EL (cell line): ENCODE results near the gene MSANTD2.

Source experiments
- DNase-seq: peaks from one replicate; pipeline ENCODE4 v3.0.0-alpha.2; 2016

Gene MSANTD2

DNA sequence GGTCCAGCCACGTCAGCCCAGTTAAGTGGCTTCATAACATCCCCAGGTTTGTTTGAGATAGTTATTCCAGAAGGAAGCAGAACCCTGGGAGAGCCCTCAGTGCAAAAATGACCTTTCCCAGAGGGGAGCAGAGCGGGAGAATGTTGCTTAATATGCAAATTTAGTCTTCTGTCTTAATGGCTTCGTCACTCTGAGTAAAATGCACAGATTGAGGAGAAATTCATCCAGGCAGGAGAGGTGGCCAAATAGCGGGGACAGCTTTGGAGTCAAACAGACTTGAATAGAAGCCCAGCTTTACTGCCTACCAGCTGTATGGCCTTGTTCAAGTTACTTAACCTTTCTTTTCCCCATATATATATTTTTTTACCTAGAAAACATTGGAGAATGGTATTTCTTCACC lies 72.7 kb downstream of the MSANTD2 start:
- no peak for DNase-seq

DNA sequence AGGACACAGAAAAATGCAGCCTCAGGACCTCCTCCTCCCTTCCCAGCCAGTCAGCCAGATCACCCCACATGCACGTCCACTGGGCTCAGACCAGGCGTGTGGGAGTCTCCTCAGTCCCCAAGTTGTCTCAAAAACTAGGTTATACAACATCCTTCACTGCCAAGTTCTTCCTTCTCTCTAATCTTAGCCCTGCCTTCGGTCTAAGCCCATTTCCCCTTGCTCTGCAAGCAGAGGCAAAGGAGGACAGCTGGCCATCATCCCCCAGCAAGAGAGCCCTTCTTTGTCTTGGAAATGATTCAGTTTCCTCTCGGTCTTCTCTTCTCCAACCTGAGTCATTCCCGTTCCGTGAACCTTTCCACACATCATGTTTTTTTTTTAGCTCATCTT lies 74.5 kb downstream of the MSANTD2 start:
- peak; percentile 48 for DNase-seq

DNA sequence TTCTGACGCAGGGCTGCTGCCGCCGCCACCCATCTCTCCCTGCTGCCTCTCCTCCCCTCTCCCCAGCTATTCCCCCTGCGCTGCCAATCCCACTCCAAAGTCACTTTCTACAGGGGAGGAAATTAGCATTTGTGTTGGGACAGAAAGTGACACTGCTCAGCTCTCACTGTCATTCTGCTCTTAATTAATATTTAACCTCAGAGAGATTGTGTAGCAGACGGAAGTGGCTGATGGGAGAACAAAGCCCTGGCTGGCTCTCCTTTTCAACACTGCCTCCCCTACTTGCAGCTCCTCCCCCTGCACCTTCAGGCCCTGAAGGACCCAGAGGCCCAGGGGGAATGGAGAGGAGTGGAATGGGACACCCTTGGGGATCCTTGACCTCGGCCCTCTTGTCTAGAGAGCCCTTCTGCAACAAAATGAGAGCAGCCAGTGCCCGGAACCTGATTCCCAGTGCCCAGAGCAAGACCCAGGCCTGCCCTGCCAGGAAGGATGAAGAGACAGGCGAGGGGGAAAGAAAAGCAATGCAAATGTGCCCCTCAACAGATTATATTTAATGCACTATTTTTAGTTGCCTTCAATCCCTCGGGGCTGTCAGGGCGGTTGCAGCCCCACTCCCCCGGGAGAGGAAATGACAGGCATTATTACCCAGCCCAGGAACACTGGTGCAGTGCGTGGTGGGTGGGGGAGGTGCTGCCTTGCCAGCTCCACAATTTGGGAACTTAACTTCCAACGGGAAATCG lies 75.1 kb downstream of the MSANTD2 start:
- DNase-seq = no peak

DNA sequence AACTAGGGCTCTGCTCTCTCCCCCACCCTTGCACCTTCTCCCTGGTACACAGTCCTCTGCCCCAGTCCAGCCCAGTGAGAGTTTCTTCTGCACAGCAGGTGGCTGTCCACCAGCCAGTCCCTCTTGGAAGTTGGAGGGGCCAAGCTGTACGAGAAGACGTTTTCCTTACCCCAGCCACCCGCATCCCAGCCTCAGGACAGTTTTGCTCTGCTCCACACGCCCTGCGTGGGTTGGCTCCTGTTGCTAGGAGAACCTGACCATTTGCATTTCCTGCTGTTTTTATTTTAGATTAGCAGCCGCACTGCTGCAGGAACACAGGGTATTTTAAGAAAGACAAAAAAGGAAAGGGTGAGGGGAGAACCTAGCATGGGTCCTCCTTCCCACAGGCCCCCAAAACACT lies 78.0 kb downstream of the MSANTD2 start:
- no peak for DNase-seq

DNA sequence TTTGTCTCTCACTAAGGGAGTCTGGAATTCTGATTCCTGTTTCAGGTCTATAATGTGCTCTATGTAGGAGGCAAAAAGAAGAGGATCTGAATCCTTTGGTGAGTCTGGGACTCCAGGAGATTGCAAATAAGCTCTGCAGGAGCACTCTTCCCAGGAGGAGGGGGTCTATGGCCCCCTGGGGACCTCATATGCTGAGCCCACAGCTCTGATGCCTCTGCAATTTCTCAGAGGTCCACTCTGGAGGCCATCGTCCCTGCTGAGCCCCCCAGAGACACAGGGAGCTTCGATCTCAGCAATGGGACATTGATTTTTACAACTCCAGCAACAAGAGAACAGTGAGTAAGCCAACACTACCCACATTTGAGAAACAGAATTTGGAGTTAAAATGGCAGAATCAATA lies 80.7 kb downstream of the MSANTD2 start:
- no peak for DNase-seq

DNA sequence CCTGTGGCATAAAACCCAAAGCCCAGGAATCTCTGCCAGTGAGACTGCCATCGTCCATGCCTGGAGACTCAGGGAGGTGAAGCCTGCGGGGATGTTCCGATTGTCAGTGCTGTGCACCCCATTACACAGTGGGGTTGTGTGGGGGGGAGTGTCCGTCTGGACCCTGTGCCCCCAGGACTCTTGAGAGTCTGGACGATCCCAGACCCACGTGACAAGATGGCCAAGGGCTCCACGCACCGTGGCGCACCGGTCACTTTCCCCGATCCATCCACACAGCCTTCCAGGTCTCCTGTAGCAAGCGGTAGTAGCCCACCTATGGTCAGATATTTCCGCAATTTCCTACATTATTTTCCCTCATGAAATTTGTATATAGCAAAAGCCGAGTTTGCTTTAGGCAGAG lies 81.4 kb downstream of the MSANTD2 start:
- DNase-seq = no peak

DNA sequence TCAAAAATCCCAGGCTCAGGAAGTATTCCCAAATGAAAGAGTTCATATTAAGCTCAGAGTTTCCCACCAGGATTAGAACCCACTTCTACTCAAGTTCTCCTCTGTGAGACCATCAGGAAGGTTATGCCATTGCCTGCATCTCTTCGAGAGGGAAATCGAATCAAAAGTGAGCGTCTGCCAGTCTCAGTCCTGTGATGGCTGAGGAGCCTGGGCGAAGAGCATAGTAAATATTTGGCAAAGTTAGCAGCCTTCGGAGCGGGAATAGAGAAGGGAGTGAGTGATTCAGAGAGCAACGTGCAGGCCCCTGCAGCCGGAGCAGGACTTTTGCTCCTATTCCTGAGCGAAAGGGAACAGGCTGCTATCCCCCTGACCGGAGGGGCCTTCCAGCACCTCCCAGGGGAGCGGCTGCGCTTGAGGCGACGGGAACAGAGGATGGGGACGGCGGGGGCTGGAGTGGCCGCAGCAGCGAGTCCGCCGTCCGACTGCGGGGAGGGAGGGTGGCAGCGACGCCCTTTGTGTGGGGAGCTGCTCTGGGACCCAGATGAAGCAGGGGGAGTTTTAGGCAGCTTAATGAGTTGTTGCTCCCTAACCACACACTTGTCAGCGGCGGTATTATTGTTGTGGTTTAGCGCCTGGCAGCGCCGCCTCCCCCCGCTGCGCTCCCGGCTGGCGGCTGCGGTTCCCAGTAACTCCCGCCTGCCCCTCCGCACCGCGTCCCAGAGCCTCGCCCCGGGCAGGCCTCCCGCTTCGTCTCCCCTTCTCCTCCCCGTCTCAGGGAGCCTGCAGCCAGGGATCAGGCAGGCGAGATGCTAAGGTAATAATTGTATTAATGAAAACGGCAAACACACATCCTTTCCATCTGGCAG lies 82.2 kb downstream of the MSANTD2 start:
- peak; percentile 51 for DNase-seq

DNA sequence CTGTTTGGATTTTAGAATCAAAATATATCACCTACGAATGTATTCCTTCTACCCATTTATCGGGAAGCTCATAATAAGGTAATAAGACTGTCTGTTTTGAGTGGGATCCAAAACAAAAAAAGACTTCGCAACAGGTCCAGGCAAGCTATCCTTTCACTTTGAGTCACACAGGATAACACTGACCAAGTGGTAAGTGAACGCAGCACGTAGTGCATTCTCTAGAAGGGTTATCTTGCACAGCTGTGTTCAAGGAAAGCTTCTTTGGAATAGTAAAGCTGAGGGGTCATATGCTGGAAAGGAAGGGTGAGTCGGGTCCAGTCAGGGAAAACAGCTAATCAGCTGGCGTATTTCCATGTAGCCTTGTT lies 82.8 kb downstream of the MSANTD2 start:
- peak; percentile 25 for DNase-seq

DNA sequence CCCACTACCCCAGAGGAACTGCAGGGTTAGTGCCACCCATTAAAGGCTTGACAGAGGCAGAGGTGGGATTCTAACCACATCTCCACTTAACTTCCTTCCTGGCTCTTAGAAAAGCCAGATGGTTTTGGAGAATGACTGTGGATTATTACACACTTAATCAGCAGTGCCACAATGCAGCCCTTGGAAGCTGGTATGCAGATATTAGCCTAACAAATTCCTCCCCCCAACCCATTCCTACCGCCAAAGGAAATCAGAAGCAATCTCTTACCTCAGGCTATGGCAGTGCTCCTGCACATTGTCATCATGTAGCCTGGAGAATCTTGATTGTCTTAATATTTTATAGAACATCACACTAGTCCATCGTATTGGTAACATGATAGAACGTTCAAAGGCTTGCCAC lies 83.6 kb downstream of the MSANTD2 start:
- peak; percentile 80 for DNase-seq
